M059J (cell line): ENCODE measurements around the gene STX16. TPM values are rescaled to one million over a fixed set of nuclear protein-coding genes. Genes with fewer than 3 reads are reported as not detected.
"Not testable (repeated sequence)": the region's sequence is repeated elsewhere in the genome, so short reads cannot be mapped to it uniquely, and the experiment has no call there.

Experiments used
- DNase-seq: peaks from one replicate; pipeline ENCODE4 v3.0.0-alpha.2; 2012; ENCODE audit warnings: low read depth
- total RNA-seq: library from RNA; depleted of rRNA; stranded (reverse); fragments of >200 nt; shearing (Covaris generic); gene quantifications from 2 replicates; pipeline ENCODE4 v1.2.3, GENCODE V29; 2014; rRNA removed

The STX16 gene
- total RNA-seq, 1 experiment from 2014 or later, result 24.6 TPM

DNA sequence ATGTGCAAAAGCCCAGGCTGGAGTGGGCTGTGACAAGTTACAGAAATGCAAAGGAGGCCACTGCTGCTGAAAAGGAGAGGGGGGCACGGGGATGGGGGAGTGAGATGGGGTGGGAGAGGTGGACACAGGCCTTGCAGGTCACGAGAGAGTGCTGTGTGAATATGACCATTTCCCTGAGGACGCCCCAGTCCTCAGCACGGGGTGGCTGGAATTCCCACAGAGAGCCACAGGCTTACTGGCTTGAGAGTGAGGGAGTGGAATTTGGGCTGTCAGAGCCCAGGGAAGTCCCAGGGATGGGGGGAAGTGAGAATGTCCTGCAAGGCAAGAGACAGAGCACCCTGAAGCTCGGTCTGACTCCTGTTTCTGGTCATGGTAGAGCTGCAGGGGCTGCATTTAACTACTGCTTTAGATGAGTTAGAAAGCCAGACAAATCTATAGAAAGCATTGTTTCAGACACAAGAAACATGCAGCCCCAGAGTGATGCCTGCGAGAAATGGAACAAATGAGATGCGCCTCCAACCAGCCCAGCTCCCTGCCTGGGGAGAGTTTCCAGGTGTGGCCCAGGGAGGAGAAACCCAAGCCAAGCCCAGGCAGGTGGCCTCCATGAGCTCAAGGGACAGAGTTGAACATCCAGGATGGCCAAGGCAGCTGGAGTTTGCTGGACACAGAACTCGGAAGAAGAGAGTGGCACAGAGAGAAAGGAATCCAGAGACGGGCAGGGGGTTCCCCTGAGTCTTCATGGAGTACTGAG, 72.0 kb downstream of the STX16 start:
- no peak for DNase-seq

DNA sequence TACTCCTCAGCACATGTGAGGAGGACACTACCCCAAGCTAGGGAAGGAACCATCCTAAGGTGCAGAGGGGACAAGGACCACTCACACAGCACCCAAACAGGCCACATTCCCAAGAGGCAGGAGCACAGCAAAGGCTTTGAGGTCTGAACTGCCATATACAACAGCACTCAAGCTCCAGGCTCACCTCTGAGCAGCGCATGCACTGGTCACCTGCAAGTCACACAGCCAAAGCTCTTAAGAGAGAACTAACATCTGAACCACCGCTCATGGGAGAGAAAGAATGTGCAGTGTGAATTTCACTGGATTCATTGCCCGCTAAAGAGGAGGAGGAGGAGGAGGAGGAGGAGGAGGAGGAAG, 72.5 kb downstream of the STX16 start:
- no peak for DNase-seq

DNA sequence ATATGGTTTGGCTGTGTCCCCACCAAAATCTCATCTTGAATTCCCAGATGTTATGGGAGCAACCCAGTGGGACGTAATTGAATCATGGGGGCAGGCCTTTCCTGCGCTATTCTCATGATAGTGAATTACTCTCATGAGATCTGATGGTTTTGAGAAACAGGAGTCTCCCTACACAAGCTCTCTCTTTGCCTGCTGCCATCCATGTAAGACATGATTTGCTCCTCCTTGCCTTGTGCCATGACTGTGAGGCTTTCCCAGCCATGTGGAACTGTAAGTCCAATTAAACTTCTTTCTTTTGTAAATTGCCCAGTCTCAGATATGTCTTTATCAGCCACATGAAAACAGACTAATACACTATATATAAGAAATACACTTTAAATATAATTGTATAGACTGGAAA, 75.1 kb downstream of the STX16 start:
- not testable (repeated sequence) for DNase-seq

Other genes with a start within 250 kb of the STX16 start
- 14.2 and 24.2 TPM in 2 replicates for gene APCDD1L, start 135.9 kb upstream of the STX16 start, total RNA-seq
- 13.3 and 14.1 TPM in 2 replicates for gene NPEPL1, start 41.5 kb downstream of the STX16 start, total RNA-seq
- 1.0 TPM in 1 of 2 replicates, not detected in the other for gene GNAS-AS1, start 199.6 kb downstream of the STX16 start, total RNA-seq
- 1,151 and 1,551 TPM in 2 replicates for gene GNAS, start 201.4 kb downstream of the STX16 start, total RNA-seq